Measurements from ENCODE around the gene OR10H1.
"Not testable (repeated sequence)": the region's sequence is repeated elsewhere in the genome, so short reads cannot be mapped to it uniquely, and the experiment has no call there.

OR10H1 gene

DNA sequence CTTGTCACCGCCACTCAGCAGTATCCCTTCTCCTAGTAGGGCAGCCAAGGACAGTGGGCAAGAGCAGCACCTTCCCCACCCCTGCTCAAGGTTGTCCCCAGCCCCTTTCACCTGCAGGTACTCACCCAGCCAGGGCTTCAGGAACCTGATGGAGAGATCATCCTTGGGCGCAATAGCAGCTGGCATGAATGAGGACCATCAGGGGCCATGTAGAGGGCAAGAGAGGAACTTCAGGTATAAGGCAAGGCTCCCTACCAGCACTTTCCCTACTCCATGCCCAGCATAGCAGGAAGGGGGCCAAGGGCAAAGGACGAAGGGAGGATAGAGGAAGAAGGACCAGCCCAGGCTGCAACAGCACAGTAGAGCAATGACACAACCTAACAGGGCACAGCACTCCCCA, 41.3 kb downstream of the OR10H1 start:
- not testable (repeated sequence) for DNase-seq (ENCODE audit: low read depth)

DNA sequence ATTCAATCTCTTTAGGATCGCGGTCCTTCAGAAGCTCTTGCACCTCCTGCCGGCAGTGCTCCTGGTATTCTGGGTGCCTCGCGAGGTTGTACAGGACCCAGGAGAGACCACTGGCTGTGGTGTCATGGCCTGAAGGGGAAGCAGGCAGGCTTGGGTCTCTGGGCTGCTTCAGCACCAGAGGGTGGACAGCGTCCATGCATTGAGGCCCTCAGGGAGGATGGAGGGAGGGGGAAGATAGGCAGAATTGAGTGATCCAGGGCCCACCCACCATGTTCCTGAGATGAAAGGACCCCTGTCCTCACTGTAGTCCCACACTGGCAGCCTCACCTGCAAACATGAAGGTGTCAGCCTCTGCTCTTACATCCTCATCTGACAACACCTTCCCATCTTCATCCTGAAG, 45.9 kb downstream of the OR10H1 start:
- no peak for DNase-seq (ENCODE audit: low read depth)

DNA sequence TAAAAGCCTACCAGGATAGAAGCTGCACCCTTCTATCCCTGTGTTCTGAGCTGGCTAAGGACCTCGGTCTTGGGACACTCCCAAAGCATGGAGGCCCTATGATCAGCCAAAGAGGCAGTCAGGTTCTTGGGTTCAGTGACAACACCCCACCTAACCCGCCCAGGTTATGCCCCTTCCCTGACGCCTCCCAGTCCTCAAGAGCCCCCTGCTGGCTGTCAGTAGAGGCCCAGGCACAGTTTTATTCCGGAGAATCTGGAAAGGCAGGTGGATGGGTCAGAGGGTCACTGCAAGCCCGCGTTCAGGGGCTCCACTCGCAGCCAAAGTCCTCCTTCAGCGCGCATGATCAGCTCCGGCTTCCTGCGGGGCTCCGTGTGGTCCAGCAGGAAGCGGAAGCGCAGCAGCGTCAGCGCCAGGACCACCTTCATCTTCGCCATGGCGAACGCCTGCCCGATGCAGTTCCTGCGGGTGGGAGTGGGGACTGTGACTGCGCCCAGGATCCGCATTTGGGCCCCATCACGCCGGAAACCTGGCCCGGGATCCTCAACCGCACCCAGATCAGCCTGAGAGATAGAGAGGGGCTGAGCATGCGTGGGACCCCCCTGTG, 55.4 kb downstream of the OR10H1 start:
- no peak for DNase-seq (ENCODE audit: low read depth)

DNA sequence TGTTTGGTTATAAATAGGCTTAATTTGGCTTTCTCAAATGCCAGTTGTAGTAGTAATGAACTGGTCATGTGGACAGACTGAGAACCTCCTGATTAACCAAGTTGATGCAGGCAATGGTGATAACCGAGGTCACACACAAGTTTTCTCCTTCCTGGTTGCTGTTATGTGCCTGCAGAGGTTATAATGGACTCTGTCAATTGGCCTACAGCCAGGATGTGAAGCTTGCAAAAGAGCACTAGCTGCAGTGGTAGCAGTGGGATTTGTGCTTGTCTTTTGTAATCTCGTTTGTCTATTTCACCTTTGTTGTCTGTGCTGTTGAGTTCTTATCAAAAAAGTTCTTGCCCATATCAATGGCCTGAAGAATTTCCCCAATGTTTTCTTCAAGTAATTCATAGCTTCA, 57.1 kb downstream of the OR10H1 start:
- DNase-seq (ENCODE audit: low read depth) = no peak
